ENCODE results near the gene CRY2. TPM values are rescaled to one million over a fixed set of nuclear protein-coding genes. Genes with fewer than 3 reads are reported as not detected.

CRY2 gene
- polyA plus RNA-seq, 1 donor (not counting 4 experiments of a cell fraction or from before 2014, with no cell fraction given): 7.9 TPM

DNA sequence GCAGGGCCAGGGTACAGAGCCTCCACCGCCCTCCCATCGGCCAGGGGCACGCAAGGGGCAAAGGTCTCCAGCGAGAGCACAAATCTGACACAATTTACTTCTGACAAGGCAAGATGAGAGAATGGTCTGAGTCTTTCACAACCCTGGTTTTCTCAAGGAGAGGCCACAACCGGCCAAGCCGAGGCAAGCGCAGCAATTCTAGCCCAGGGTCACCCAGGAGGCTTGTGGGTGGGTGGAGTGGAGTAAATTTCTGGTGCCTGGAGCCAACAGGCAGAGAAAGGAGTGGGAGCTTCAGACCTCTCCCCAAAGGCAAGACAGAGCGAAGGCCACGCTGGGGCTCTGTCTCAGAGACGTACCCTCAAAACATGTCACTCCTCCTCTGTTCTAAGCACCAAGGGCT is 84.5 kb downstream of the CRY2 start:
- Histone ChIP-seq H3K9ac (ENCODE audit: control insufficient read depth, extremely low read depth, insufficient read depth, low read length) (peak overlapping the region; percentile 56), H3K27me3 (ENCODE audit: control insufficient read depth, extremely low read depth, insufficient read depth, low read length) (no peaks in the 10 kb centered on the region), H3K4me2 (ENCODE audit: control insufficient read depth, extremely low read depth, insufficient read depth, low read depth, low read length) (peak overlapping the region; percentile 53)

GRCh38 chr11:45932217-45932616 is 84.9 kb downstream of the CRY2 start:
- peak overlapping the region; percentile 78 for H3K27ac ChIP-seq (ENCODE audit: control insufficient read depth, insufficient read depth, low read length)
- H2AFZ ChIP-seq (ENCODE audit: control insufficient read depth, low read length): no peak overlapping the region
- no peaks in the 10 kb centered on the region for H3K27me3 ChIP-seq (ENCODE audit: control insufficient read depth, extremely low read depth, insufficient read depth, low read length)
- DNase-seq (ENCODE audit: low read depth, low spot score): no peak
- H4K20me1 ChIP-seq (ENCODE audit: control insufficient read depth, extremely low read depth, insufficient read depth, low read length): no peaks in the 10 kb centered on the region
- peak overlapping the region; percentile 53 for H3K4me2 ChIP-seq (ENCODE audit: control insufficient read depth, extremely low read depth, insufficient read depth, low read depth, low read length)
- TF ChIP-seq, protein P1, sequence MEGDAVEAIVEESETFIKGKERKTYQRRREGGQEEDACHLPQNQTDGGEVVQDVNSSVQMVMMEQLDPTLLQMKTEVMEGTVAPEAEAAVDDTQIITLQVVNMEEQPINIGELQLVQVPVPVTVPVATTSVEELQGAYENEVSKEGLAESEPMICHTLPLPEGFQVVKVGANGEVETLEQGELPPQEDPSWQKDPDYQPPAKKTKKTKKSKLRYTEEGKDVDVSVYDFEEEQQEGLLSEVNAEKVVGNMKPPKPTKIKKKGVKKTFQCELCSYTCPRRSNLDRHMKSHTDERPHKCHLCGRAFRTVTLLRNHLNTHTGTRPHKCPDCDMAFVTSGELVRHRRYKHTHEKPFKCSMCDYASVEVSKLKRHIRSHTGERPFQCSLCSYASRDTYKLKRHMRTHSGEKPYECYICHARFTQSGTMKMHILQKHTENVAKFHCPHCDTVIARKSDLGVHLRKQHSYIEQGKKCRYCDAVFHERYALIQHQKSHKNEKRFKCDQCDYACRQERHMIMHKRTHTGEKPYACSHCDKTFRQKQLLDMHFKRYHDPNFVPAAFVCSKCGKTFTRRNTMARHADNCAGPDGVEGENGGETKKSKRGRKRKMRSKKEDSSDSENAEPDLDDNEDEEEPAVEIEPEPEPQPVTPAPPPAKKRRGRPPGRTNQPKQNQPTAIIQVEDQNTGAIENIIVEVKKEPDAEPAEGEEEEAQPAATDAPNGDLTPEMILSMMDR (optimal IDR thresholded peaks at IDR 0.05 in 1 of 3, IDR thresholded peaks at IDR 0.05 in 1 of 3, conservative IDR thresholded peaks at IDR 0.05 in 1 of 3; ENCODE audit: extremely low read depth in 1 of 3, insufficient read depth in 2 of 3, low read length in 3 of 3): no peak
- no peak for TF ChIP-seq EZH2 (IDR thresholded peaks at IDR 0.05; ENCODE audit: low read length)
- no peak overlapping the region for H3K4me3 ChIP-seq (ENCODE audit: control insufficient read depth in 2 of 3, extremely low read depth in 1 of 3, insufficient read depth in 2 of 3, low read depth in 1 of 3, low read length in 3 of 3)
- H3K9ac ChIP-seq (ENCODE audit: control insufficient read depth, extremely low read depth, insufficient read depth, low read length): peak overlapping the region; percentile 56
- peaks cover 78% of the 10 kb centered on the region for H3K4me1 ChIP-seq (ENCODE audit: control insufficient read depth, extremely low read depth, insufficient read depth, low read length)
- H3K9me1 ChIP-seq (ENCODE audit: control insufficient read depth, extremely low read depth, insufficient read depth, low read length): peaks cover 2% of the 10 kb centered on the region
- FAIRE-seq: no peak
- dilution Hi-C loops (cut with MboI; ENCODE audit: extremely low pct_ligation_motif_present, low sequenced_read_pairs): no loop called here
- H3K9me3 ChIP-seq (ENCODE audit: control insufficient read depth, low read depth, low read length): no peaks in the 10 kb centered on the region
- H3K36me3 ChIP-seq (ENCODE audit: control insufficient read depth in 2 of 2, extremely low read depth in 1 of 2, insufficient read depth in 2 of 2, low read length in 2 of 2): peaks cover 6 to 12% of the 10 kb centered on the region in 2 experiments
- H3K79me2 ChIP-seq (ENCODE audit: control insufficient read depth, insufficient read depth, low read length): no peaks in the 10 kb centered on the region

More for the DNA sequence above, 84.5 kb downstream of the CRY2 start:
- H3K9me3 ChIP-seq (ENCODE audit: control insufficient read depth, low read depth, low read length): no peaks in the 10 kb centered on the region
- no peak overlapping the region for H2AFZ ChIP-seq (ENCODE audit: control insufficient read depth, low read length)
- peaks cover 2% of the 10 kb centered on the region for H3K9me1 ChIP-seq (ENCODE audit: control insufficient read depth, extremely low read depth, insufficient read depth, low read length)
- peaks cover 78% of the 10 kb centered on the region for H3K4me1 ChIP-seq (ENCODE audit: control insufficient read depth, extremely low read depth, insufficient read depth, low read length)
- no peaks in the 10 kb centered on the region for H4K20me1 ChIP-seq (ENCODE audit: control insufficient read depth, extremely low read depth, insufficient read depth, low read length)
- TF ChIP-seq, protein P1 (optimal IDR thresholded peaks at IDR 0.05 in 1 of 3, IDR thresholded peaks at IDR 0.05 in 1 of 3, conservative IDR thresholded peaks at IDR 0.05 in 1 of 3; ENCODE audit: extremely low read depth in 1 of 3, insufficient read depth in 2 of 3, low read length in 3 of 3): no peak
- DNase-seq (ENCODE audit: low read depth, low spot score) (no peak), FAIRE-seq (no peak)
- peak overlapping the region; percentile 78 for H3K27ac ChIP-seq (ENCODE audit: control insufficient read depth, insufficient read depth, low read length)
- peaks cover 5 to 13% of the 10 kb centered on the region in 2 experiments for H3K36me3 ChIP-seq (ENCODE audit: control insufficient read depth in 2 of 2, extremely low read depth in 1 of 2, insufficient read depth in 2 of 2, low read length in 2 of 2)
- no peaks in the 10 kb centered on the region for H3K79me2 ChIP-seq (ENCODE audit: control insufficient read depth, insufficient read depth, low read length)
- H3K4me3 ChIP-seq (ENCODE audit: control insufficient read depth in 2 of 3, extremely low read depth in 1 of 3, insufficient read depth in 2 of 3, low read depth in 1 of 3, low read length in 3 of 3): no peak overlapping the region
- dilution Hi-C loops (cut with MboI; ENCODE audit: extremely low pct_ligation_motif_present, low sequenced_read_pairs): no loop called here

Other genes with a start within 250 kb of the CRY2 start
- gene CHST1, start 181.9 kb upstream of the CRY2 start, polyA plus RNA-seq: not detected in 3 replicates
- 4.9 to 8.4 TPM (median 6.2 TPM) in 3 replicates for gene SLC35C1, start 42.3 kb upstream of the CRY2 start, polyA plus RNA-seq
- gene MAPK8IP1, start 38.2 kb downstream of the CRY2 start, polyA plus RNA-seq: 0.51 to 0.95 TPM (median 0.83 TPM) in 3 replicates
- gene FREY1, start 59.8 kb downstream of the CRY2 start, polyA plus RNA-seq: 0.25 to 0.32 TPM in 2 of 3 replicates, not detected in the other
- 16.7 to 25.1 TPM (median 17.2 TPM) in 3 replicates for gene PEX16, start 70.4 kb downstream of the CRY2 start, polyA plus RNA-seq
- 7.1 to 29.9 TPM (median 11.1 TPM) in 3 replicates for gene LARGE2, start 75.2 kb downstream of the CRY2 start, polyA plus RNA-seq